WTC11 (cell line): ENCODE results near the gene AXDND1. TPM values are rescaled to one million over a fixed set of nuclear protein-coding genes. Genes with fewer than 3 reads are reported as not detected.
"Not testable (repeated sequence)": the region's sequence is repeated elsewhere in the genome, so short reads cannot be mapped to it uniquely, and the experiment has no call there.

ENCODE experiments used
- ATAC-seq: fragments of 200-7000 bp; cut with Tn5 transposase; 2 replicates; pipeline ENCODE4 v1.10.0; 2021; ENCODE audit warnings: mild to moderate bottlenecking, moderate library complexity
- CTCF ChIA-PET: fragments of 300-600 bp; sonication (Branson Sonifier 250); formaldehyde crosslinking; loops from one replicate; lab custom pipeline; 2021; ENCODE audit warnings: antibody characterized with exemption; lab: Charles Lee
- POLR2A ChIA-PET: fragments of 350-600 bp; sonication (Branson Sonifier 250); formaldehyde crosslinking; loops from one replicate; lab custom pipeline; 2021; ENCODE audit warnings: antibody characterized with exemption; lab: Charles Lee
- DNase-seq: peaks from one replicate; pipeline ENCODE4 v3.0.0; 2021; ENCODE audit warnings: low spot score
- H3K27ac Mint-ChIP-seq: 2 replicates; pipeline ENCODE4 v1.8.0; 2021; ENCODE audit warnings: mixed read lengths
- H3K27me3 Mint-ChIP-seq: 2 replicates; pipeline ENCODE4 v1.8.0; 2021; ENCODE audit warnings: low read depth, mild to moderate bottlenecking, moderate library complexity, mixed read lengths
- H3K36me3 Mint-ChIP-seq: 2 replicates; pipeline ENCODE4 v1.8.0; 2021; ENCODE audit warnings: mixed read lengths
- H3K4me1 Mint-ChIP-seq: 2 replicates; pipeline ENCODE4 v1.8.0; 2022; ENCODE audit warnings: mixed read lengths
- H3K4me3 Mint-ChIP-seq: 2 replicates; pipeline ENCODE4 v1.8.0; 2021; ENCODE audit warnings: mild to moderate bottlenecking, moderate library complexity, mixed read lengths
- H3K9me3 Mint-ChIP-seq: 2 replicates; pipeline ENCODE4 v1.8.0; 2021; ENCODE audit warnings: mixed read lengths
- EMX1 ChIP-seq: fragments of 250-450 bp; sonication (Bioruptor Pico); IDR thresholded peaks from 2 replicates; pipeline ENCODE4 v1.8.0; 2021; ENCODE audit warnings: mild to moderate bottlenecking
- ESRRA ChIP-seq: sonication (generic); formaldehyde crosslinking; IDR thresholded peaks from 2 replicates; pipeline ENCODE4 v1.8.1; 2022; ENCODE audit warnings: mild to moderate bottlenecking, missing genetic modification reagents, borderline replicate concordance
- NFYB ChIP-seq: sonication (generic); formaldehyde crosslinking; conservative IDR thresholded peaks from 2 replicates; pipeline ENCODE4 v1.8.0; 2022; ENCODE audit warnings: low read depth, missing genetic modification reagents
- NR2C2 ChIP-seq: sonication (generic); formaldehyde crosslinking; IDR thresholded peaks from 2 replicates; pipeline ENCODE4 v1.8.0; 2022; ENCODE audit warnings: mild to moderate bottlenecking, missing genetic modification reagents
- NR3C1 ChIP-seq: sonication (generic); formaldehyde crosslinking; conservative IDR thresholded peaks from 2 replicates; pipeline ENCODE4 v1.8.1; 2023; ENCODE audit warnings: low read depth, mild to moderate bottlenecking, missing genetic modification reagents
- SMAD4 ChIP-seq: sonication (generic); formaldehyde crosslinking; IDR thresholded peaks from 2 replicates; pipeline ENCODE4 v1.8.0; 2022; ENCODE audit warnings: mild to moderate bottlenecking, missing genetic modification reagents
- total RNA-seq: library from RNA; stranded (reverse); gene quantifications from 3 replicates; pipeline ENCODE4 v1.2.3, GENCODE V29; 2021
- TF ChIP-seq, protein P1 (sequence below): sonication (generic); formaldehyde crosslinking; IDR thresholded peaks from 2 replicates; pipeline ENCODE4 v1.8.0; 2023; ENCODE audit warnings: missing genetic modification reagents, mild to moderate bottlenecking, borderline replicate concordance
- TF ChIP-seq, protein P2 (sequence below): sonication (generic); formaldehyde crosslinking; IDR thresholded peaks from 2 replicates; pipeline ENCODE4 v1.8.1; 2022; ENCODE audit warnings: mild to moderate bottlenecking, moderate library complexity, missing genetic modification reagents
- TF ChIP-seq, protein P3 (sequence below): sonication (generic); formaldehyde crosslinking; IDR thresholded peaks from 2 replicates; pipeline ENCODE4 v1.8.1; 2023; ENCODE audit warnings: mild to moderate bottlenecking, missing genetic modification reagents
- TF ChIP-seq, protein P4 (sequence below): fragments of 200-600 bp; IDR thresholded peaks from 2 replicates; pipeline ENCODE4 v1.8.0; 2022; ENCODE audit warnings: antibody characterized with exemption

AXDND1 gene
- total RNA-seq, 1 experiment from 2014 or later = not detected

DNA sequence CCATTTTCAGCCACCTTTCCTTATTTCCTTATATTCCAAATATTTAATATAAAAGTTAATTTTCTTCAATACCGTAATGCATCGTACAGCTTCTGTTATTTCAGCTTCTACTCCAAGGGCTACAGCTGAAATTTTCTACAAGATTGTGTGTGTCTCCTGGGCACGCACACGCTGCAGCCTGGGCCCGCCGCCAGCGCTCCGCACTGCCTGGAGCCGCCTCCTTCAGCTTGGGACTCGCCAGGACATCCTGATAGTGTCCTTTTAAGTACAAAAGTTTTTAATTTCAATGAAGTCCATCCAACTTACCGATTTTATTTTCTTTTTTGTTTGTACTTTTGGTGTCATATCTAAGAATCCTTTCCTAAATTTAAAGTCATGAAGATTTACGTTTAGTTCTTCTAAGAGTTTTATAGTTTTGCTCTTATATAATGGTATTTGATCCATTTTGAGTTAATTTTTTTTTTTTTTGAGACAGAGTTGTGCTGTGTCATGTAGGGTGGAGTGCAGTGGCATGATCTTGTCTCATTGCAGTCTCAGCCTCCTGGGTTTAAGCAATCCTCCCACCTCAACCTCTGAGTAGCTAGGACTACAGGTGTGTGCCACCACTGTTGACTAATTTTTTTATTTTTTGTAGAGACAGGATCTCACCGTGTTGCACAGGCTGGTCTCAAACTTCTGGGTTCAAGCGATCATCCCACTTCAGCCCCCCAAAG lies 82.8 kb downstream of the AXDND1 start:
- H3K27me3 Mint-ChIP-seq = no peaks in the 10 kb centered on the region; the same call in 1 of the 2 replicates
- ChIA-PET POLR2A (no interaction called here), CTCF (interaction anchor here (0.7 to 2.0 kb wide), 23 partner anchors 7 to 369 kb away, joined by 3 to 17 read pairs (median 5); partner anchors contain the start of genes AXDND1, NPHS2, SOAT1 and TDRD5)
- H3K9me3 Mint-ChIP-seq = peaks cover 21% of the 10 kb centered on the region
- peaks cover 9% of the 10 kb centered on the region for H3K36me3 Mint-ChIP-seq
- ATAC-seq (no peak), DNase-seq (no peak)
- no peak overlapping the region for H3K4me3 Mint-ChIP-seq
- H3K4me1 Mint-ChIP-seq = no peaks in the 10 kb centered on the region
- TF ChIP-seq, protein P1, sequence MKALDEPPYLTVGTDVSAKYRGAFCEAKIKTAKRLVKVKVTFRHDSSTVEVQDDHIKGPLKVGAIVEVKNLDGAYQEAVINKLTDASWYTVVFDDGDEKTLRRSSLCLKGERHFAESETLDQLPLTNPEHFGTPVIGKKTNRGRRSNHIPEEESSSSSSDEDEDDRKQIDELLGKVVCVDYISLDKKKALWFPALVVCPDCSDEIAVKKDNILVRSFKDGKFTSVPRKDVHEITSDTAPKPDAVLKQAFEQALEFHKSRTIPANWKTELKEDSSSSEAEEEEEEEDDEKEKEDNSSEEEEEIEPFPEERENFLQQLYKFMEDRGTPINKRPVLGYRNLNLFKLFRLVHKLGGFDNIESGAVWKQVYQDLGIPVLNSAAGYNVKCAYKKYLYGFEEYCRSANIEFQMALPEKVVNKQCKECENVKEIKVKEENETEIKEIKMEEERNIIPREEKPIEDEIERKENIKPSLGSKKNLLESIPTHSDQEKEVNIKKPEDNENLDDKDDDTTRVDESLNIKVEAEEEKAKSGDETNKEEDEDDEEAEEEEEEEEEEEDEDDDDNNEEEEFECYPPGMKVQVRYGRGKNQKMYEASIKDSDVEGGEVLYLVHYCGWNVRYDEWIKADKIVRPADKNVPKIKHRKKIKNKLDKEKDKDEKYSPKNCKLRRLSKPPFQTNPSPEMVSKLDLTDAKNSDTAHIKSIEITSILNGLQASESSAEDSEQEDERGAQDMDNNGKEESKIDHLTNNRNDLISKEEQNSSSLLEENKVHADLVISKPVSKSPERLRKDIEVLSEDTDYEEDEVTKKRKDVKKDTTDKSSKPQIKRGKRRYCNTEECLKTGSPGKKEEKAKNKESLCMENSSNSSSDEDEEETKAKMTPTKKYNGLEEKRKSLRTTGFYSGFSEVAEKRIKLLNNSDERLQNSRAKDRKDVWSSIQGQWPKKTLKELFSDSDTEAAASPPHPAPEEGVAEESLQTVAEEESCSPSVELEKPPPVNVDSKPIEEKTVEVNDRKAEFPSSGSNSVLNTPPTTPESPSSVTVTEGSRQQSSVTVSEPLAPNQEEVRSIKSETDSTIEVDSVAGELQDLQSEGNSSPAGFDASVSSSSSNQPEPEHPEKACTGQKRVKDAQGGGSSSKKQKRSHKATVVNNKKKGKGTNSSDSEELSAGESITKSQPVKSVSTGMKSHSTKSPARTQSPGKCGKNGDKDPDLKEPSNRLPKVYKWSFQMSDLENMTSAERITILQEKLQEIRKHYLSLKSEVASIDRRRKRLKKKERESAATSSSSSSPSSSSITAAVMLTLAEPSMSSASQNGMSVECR (CRISPR knock-in tag) = no peak
- TF ChIP-seq SMAD4 = no peak
- TF ChIP-seq, protein P2, sequence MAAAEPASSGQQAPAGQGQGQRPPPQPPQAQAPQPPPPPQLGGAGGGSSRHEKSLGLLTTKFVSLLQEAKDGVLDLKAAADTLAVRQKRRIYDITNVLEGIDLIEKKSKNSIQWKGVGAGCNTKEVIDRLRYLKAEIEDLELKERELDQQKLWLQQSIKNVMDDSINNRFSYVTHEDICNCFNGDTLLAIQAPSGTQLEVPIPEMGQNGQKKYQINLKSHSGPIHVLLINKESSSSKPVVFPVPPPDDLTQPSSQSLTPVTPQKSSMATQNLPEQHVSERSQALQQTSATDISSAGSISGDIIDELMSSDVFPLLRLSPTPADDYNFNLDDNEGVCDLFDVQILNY (CRISPR knock-in tag) = no peak
- TF ChIP-seq, protein P3, sequence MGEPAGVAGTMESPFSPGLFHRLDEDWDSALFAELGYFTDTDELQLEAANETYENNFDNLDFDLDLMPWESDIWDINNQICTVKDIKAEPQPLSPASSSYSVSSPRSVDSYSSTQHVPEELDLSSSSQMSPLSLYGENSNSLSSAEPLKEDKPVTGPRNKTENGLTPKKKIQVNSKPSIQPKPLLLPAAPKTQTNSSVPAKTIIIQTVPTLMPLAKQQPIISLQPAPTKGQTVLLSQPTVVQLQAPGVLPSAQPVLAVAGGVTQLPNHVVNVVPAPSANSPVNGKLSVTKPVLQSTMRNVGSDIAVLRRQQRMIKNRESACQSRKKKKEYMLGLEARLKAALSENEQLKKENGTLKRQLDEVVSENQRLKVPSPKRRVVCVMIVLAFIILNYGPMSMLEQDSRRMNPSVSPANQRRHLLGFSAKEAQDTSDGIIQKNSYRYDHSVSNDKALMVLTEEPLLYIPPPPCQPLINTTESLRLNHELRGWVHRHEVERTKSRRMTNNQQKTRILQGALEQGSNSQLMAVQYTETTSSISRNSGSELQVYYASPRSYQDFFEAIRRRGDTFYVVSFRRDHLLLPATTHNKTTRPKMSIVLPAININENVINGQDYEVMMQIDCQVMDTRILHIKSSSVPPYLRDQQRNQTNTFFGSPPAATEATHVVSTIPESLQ (CRISPR knock-in tag) = no peak
- TF ChIP-seq, all 79 proteins: peak for 0
- no peak overlapping the region for H3K27ac Mint-ChIP-seq

DNA sequence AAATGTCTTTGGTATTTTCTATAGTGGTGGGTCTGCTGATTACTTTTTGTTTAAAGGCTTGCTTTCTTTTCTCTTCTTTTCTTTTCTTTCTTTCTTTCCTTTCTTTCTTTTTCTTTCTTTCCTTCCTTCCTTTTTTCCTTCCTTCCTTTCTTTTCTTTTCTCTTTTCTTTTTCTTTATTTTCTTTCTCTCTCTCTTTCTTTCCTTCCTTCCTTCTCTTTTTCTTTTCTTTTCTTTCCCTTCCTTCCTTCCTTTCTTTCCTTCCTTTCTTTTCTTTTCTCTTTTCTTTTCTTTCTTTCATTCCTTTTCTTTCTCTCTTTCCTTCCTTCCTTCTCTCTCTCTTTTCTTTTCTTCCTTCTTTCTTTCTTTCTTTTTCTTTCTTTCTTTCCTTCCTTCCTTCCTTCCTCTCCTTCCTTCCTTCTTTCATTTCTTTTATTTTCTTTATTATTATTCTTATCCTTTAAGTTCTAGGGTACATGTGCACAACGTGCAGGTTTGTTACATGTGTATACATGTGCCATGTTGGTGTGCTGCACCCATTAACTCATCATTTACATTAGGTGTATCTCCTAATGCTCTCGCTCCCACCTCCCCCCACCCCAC lies 93.9 kb downstream of the AXDND1 start:
- H3K9me3 Mint-ChIP-seq = peaks cover 46% of the 10 kb centered on the region
- H3K27me3 Mint-ChIP-seq, H3K4me1 Mint-ChIP-seq, H3K4me3 Mint-ChIP-seq, H3K27ac Mint-ChIP-seq, POLR2A ChIA-PET, DNase-seq, ATAC-seq, CTCF ChIA-PET, H3K36me3 Mint-ChIP-seq: not testable (repeated sequence)

DNA sequence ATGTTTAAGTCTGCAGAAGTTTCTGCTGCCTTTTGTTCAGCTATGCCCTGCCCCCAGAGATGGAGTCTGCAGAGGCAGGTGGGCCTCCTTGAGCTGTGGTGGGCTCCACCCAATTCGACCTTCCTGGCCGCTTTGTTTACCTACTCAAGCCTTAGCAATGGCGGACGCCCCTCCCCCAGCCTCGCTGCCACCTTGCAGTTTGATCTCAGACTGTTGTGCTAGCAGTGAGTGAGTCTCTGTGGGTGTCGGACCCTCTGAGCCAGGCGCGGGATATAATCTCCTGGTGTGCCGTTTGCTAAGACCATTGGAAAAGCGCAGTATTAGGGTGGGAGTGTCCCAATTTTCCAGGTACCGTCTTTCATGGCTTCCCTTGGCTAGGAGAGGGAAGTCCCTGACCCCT lies 99.9 kb downstream of the AXDND1 start:
- H3K4me1 Mint-ChIP-seq, ATAC-seq, CTCF ChIA-PET, POLR2A ChIA-PET, H3K27me3 Mint-ChIP-seq, DNase-seq, H3K4me3 Mint-ChIP-seq, H3K27ac Mint-ChIP-seq: not testable (repeated sequence)
- peaks cover 75% of the 10 kb centered on the region for H3K9me3 Mint-ChIP-seq
- H3K36me3 Mint-ChIP-seq = peaks cover 32% of the 10 kb centered on the region

DNA sequence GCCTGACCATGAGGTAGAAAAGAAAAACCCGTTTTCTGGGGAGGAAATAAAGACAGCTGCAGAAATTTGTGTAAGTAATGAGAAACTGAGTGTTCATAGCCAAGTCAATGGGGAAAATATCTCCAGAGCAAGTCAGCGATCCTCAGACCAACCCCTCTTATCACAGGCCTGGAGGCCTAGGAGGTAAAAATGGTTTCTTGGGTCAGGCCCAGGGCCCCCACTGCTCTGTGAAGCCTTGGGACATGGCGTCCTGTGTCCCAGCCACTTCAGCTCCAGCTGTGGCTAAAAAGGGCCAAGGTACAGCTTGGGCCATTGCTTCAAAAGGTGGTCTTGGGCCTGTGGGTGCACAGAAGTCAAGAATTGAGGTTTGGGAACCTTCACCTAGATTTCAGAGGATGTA lies 108.9 kb downstream of the AXDND1 start:
- Mint-ChIP-seq H3K4me1 (no peaks in the 10 kb centered on the region), H3K36me3 (peaks cover 54% of the 10 kb centered on the region), H3K9me3 (peaks cover 78% of the 10 kb centered on the region), H3K27me3 (peaks cover 13% of the 10 kb centered on the region), H3K27ac (no peak overlapping the region), H3K4me3 (no peak overlapping the region)
- DNase-seq = no peak
- TF ChIP-seq NFYB (no peak), NR3C1 (no peak), NR2C2 (CRISPR knock-in tag) (no peak), ESRRA (CRISPR knock-in tag) (no peak), EMX1 (CRISPR knock-in tag) (no peak)
- TF ChIP-seq, protein P4, sequence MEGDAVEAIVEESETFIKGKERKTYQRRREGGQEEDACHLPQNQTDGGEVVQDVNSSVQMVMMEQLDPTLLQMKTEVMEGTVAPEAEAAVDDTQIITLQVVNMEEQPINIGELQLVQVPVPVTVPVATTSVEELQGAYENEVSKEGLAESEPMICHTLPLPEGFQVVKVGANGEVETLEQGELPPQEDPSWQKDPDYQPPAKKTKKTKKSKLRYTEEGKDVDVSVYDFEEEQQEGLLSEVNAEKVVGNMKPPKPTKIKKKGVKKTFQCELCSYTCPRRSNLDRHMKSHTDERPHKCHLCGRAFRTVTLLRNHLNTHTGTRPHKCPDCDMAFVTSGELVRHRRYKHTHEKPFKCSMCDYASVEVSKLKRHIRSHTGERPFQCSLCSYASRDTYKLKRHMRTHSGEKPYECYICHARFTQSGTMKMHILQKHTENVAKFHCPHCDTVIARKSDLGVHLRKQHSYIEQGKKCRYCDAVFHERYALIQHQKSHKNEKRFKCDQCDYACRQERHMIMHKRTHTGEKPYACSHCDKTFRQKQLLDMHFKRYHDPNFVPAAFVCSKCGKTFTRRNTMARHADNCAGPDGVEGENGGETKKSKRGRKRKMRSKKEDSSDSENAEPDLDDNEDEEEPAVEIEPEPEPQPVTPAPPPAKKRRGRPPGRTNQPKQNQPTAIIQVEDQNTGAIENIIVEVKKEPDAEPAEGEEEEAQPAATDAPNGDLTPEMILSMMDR = no peak
- TF ChIP-seq, protein P2 (CRISPR knock-in tag) = no peak
- no peak for ATAC-seq
- CTCF ChIA-PET = no interaction called here
- POLR2A ChIA-PET = no interaction called here
